Measurements from ENCODE around the gene BANK1. TPM values are rescaled to one million over a fixed set of nuclear protein-coding genes. Genes with fewer than 3 reads are reported as not detected.

Gene BANK1
- total and polyA plus RNA-seq, 9 donors = 0.27 to 1.1 (median 0.40) TPM

DNA sequence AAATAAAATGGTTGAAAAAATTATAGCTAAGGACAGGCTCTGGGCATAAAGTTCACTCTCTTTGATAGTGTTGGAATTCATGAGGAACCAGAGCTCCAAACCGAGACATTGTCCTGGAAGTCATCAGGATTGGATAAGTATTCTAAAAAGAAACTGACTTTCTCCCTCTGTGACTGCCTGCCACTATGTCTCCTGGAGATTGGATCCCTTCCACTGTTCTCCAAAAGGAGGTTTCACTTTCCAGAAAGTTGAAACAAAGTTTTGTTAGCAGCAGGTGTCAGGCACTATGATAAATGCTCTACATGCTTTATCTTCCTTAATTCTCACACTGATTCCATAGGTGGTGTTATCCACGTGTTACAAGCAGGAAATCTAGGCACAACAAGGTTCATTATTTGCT lies 16.8 kb downstream of the BANK1 start:
- DNase-seq = no peak
- H3K4me3 ChIP-seq (ENCODE audit: low read length) = no peak overlapping the region
- no peaks in the 10 kb centered on the region for H3K4me1 ChIP-seq (ENCODE audit: control insufficient read depth, insufficient read depth, low read length)
- H3K27ac ChIP-seq (ENCODE audit: low read length) = no peak overlapping the region
- H3K9me3 ChIP-seq (replicated peaks; ENCODE audit: control insufficient read depth, low read depth, low read length) = no peaks in the 10 kb centered on the region
- H3K36me3 ChIP-seq (ENCODE audit: control insufficient read depth, insufficient read depth, low read length) = no peaks in the 10 kb centered on the region
- no CpG with 5 or more reads among the region's 2 CpGs for WGBS (ENCODE audit: insufficient coverage)
- no peaks in the 10 kb centered on the region for H3K27me3 ChIP-seq (ENCODE audit: control insufficient read depth, insufficient read depth, low read length)

DNA sequence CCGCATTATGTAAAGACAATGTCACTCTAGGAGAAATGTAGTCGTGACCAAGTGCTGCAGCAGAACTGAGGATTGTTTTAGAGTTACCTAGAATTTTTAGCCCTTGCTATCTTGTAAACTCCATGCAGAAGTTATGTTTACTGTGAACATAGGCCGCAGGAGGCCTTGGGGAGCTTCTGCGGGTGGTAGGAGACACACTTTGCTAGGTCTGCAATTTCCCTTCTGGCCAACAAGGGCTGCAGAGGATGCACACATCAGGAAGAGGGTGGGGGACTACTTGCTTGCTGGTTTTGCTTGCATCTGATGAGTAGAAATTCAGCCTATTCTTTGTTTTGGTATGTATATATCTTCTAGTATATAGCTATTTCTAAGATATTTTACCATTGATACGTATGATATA lies 23.1 kb downstream of the BANK1 start:
- Histone ChIP-seq H3K4me1 (ENCODE audit: control insufficient read depth, insufficient read depth, low read length) (no peaks in the 10 kb centered on the region), H3K27me3 (ENCODE audit: control insufficient read depth, insufficient read depth, low read length) (no peaks in the 10 kb centered on the region), H3K9me3 (replicated peaks; ENCODE audit: control insufficient read depth, low read depth, low read length) (no peaks in the 10 kb centered on the region), H3K36me3 (ENCODE audit: control insufficient read depth, insufficient read depth, low read length) (no peaks in the 10 kb centered on the region), H3K4me3 (ENCODE audit: low read length) (no peak overlapping the region), H3K27ac (ENCODE audit: low read length) (no peak overlapping the region)
- WGBS (ENCODE audit: insufficient coverage) = 77% methylated on average over 4 of the region's 5 CpGs
- DNase-seq = no peak

DNA sequence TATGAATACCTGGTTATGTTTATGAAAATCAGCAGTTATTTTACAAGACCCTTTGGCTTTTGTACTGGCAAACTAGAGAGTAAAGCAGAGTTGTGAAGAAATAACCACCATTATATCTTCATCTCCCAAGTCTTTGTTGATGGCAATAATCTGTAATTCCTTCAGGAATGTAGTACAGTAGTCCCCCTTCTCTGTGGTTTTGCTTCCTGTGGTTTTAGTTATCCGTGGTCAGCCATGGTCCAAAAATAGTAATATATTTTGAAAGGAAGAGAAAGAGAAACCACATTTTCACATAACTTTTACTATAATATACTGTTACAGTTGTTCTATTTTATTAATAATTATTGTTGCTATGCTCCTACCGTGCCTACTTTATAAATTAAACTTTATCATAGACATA lies 27.8 kb downstream of the BANK1 start:
- Histone ChIP-seq H3K36me3 (ENCODE audit: control insufficient read depth, insufficient read depth, low read length) (no peaks in the 10 kb centered on the region), H3K4me1 (ENCODE audit: control insufficient read depth, insufficient read depth, low read length) (no peaks in the 10 kb centered on the region), H3K27ac (ENCODE audit: low read length) (no peak overlapping the region), H3K27me3 (ENCODE audit: control insufficient read depth, insufficient read depth, low read length) (no peaks in the 10 kb centered on the region), H3K4me3 (ENCODE audit: low read length) (no peak overlapping the region), H3K9me3 (replicated peaks; ENCODE audit: control insufficient read depth, low read depth, low read length) (no peaks in the 10 kb centered on the region)
- no CpG with 5 or more reads among the region's 2 CpGs for WGBS (ENCODE audit: insufficient coverage)
- DNase-seq = no peak

DNA sequence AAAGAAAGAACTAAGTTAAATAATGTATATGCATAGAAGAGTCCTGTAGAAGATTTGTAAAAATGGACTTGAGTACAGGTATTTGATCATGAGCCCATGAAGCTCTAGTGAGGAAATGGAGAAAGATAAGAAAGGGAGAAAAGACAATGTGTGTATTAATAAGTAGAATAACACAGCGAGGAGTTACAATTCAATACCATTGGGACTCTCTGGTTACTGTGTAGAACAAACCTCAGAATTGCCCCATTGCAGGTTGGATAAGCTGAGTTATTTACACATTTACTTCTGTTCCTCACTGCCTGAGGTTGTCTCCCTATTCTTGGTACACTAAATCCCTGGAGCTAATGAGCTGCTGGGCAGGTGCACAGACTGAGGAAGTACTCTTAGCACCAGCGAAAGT lies 33.3 kb downstream of the BANK1 start:
- H3K9me3 ChIP-seq (replicated peaks; ENCODE audit: control insufficient read depth, low read depth, low read length) = no peaks in the 10 kb centered on the region
- DNase-seq = no peak
- no peak overlapping the region for H3K4me3 ChIP-seq (ENCODE audit: low read length)
- no peaks in the 10 kb centered on the region for H3K36me3 ChIP-seq (ENCODE audit: control insufficient read depth, insufficient read depth, low read length)
- H3K27ac ChIP-seq (ENCODE audit: low read length) = no peak overlapping the region
- 60% methylated on average over 1 of the region's 2 CpGs for WGBS (ENCODE audit: insufficient coverage)
- no peaks in the 10 kb centered on the region for H3K4me1 ChIP-seq (ENCODE audit: control insufficient read depth, insufficient read depth, low read length)
- no peaks in the 10 kb centered on the region for H3K27me3 ChIP-seq (ENCODE audit: control insufficient read depth, insufficient read depth, low read length)

DNA sequence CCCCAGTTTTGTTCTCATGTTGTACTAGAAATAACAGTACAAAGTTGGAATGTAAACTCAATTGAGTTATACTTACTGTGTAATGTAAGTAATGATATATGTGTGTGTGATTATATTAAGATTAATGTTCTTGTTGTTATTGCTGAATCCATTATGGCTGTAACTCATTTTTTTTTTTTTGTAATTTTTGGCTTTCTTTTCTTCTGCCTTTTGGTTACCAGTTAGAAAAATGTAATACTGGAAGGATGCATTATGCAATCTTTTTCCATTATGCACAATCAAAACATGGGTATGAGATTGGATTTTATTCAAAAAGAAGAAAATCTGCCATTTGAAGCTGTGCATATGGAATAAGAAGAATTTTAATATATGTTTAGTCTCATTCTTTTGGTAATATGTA lies 34.0 kb downstream of the BANK1 start:
- H3K27me3 ChIP-seq (ENCODE audit: control insufficient read depth, insufficient read depth, low read length) = no peaks in the 10 kb centered on the region
- H3K4me3 ChIP-seq (ENCODE audit: low read length) = no peak overlapping the region
- H3K4me1 ChIP-seq (ENCODE audit: control insufficient read depth, insufficient read depth, low read length) = no peaks in the 10 kb centered on the region
- no peak overlapping the region for H3K27ac ChIP-seq (ENCODE audit: low read length)
- H3K9me3 ChIP-seq (replicated peaks; ENCODE audit: control insufficient read depth, low read depth, low read length) = no peaks in the 10 kb centered on the region
- no peaks in the 10 kb centered on the region for H3K36me3 ChIP-seq (ENCODE audit: control insufficient read depth, insufficient read depth, low read length)
- no peak for DNase-seq

DNA sequence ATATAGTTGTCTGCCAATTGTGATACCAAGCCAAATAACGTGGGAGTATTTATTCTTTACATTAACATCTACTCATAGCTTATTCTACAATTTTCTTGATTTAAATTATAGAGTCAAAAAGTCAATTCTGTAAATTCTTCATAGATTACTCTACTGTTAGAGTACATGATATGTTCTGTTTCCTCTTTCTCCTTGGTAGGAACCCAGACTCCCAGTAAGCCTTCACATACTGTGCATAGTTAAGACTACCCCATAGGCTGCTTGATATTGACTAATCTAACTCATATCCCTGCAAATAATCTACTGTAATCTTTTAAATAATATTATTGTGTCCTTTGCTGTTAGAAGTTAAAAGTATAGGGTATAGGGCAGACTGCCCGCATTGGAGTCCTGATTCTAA lies 35.4 kb downstream of the BANK1 start:
- Histone ChIP-seq H3K4me3 (ENCODE audit: low read length) (no peak overlapping the region), H3K4me1 (ENCODE audit: control insufficient read depth, insufficient read depth, low read length) (no peaks in the 10 kb centered on the region), H3K9me3 (replicated peaks; ENCODE audit: control insufficient read depth, low read depth, low read length) (no peaks in the 10 kb centered on the region), H3K27me3 (ENCODE audit: control insufficient read depth, insufficient read depth, low read length) (no peaks in the 10 kb centered on the region), H3K36me3 (ENCODE audit: control insufficient read depth, insufficient read depth, low read length) (no peaks in the 10 kb centered on the region), H3K27ac (ENCODE audit: low read length) (no peak overlapping the region)
- WGBS (ENCODE audit: insufficient coverage) = no CpG with 5 or more reads among the region's 2 CpGs
- DNase-seq = no peak

DNA sequence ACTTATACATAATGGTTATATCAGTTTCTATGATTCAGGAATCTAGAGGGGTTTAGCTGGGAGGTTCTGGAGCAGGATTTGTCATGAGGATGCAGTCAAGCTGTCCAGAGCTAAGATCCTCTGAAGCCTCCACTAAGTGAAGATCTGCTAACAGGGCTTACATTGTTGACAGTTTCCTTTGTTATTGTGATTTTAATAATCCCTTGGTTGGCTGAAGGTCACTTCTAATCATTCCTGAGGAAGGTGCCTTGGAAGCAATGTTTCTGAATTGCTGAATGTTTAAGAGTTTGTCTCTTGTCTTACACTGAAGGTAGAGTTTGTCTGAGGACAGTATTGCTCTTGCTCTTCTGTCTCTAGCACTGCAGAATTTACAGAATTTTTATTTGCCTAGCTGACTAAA lies 41.3 kb downstream of the BANK1 start:
- no peaks in the 10 kb centered on the region for H3K9me3 ChIP-seq (replicated peaks; ENCODE audit: control insufficient read depth, low read depth, low read length)
- no peaks in the 10 kb centered on the region for H3K4me1 ChIP-seq (ENCODE audit: control insufficient read depth, insufficient read depth, low read length)
- H3K4me3 ChIP-seq (ENCODE audit: low read length) = no peak overlapping the region
- H3K27ac ChIP-seq (ENCODE audit: low read length) = no peak overlapping the region
- no peaks in the 10 kb centered on the region for H3K36me3 ChIP-seq (ENCODE audit: control insufficient read depth, insufficient read depth, low read length)
- H3K27me3 ChIP-seq (ENCODE audit: control insufficient read depth, insufficient read depth, low read length) = no peaks in the 10 kb centered on the region
- DNase-seq = no peak

DNA sequence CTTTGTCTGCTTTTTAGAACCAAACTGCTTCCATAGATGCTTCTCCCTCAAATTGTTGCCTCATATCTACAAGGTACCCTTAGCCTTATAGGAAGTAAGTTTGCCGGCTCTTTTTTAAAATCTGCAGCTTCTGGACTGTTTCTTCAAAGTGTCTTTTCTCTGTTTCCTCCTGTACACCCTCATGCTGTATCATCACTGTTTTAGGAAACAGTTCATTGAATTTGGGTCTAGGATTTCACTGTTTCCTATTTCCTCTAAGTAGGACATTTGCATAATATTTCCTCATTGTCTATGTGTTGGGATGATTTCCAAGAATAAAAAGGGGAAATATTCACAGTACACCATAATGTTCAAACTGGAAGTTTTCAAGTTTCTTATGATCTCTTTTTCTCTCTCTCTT lies 43.0 kb downstream of the BANK1 start:
- H3K36me3 ChIP-seq (ENCODE audit: control insufficient read depth, insufficient read depth, low read length) = no peaks in the 10 kb centered on the region
- DNase-seq = peak; percentile 39
- H3K4me1 ChIP-seq (ENCODE audit: control insufficient read depth, insufficient read depth, low read length) = no peaks in the 10 kb centered on the region
- no peak overlapping the region for H3K27ac ChIP-seq (ENCODE audit: low read length)
- H3K27me3 ChIP-seq (ENCODE audit: control insufficient read depth, insufficient read depth, low read length) = no peaks in the 10 kb centered on the region
- no CpG with 5 or more reads among the region's 1 CpG for WGBS (ENCODE audit: insufficient coverage)
- H3K4me3 ChIP-seq (ENCODE audit: low read length) = no peak overlapping the region
- H3K9me3 ChIP-seq (replicated peaks; ENCODE audit: control insufficient read depth, low read depth, low read length) = no peaks in the 10 kb centered on the region

DNA sequence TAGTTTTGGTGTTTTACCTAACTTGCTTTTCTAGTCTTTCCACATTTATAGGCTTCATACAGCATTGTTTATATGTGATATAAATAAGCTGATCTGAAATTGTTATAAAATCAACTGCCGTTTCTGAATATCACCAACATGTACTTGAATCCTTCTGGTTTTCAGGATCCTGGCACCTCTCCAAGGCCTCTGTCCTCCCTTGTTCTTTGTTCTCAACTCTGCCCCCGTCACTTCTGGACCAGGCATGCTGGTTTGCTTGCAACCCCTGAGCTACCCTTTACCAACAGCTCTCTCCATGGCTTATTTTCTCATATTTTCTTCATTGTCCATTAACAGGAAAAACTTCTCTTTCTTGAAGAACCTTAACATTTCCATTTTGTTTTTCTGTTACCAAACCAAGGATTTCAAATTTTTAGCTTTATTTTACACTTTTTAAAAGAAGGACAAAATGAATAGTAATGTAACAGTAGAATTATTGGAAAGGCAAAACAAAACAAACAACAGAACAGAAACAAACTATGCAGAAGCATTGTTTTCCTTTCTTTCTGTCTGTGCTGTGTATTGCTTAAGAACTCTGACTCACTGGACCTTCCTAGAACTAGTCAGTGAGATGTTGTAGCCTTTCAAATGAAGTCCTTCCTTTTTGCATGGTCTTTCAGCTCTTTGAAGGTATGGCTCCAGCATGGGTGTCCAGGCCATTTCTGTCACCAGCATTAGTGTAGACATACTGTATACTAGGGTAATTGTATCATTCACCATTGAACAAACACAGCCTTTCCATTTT lies 44.8 kb downstream of the BANK1 start:
- no peaks in the 10 kb centered on the region for H3K36me3 ChIP-seq (ENCODE audit: control insufficient read depth, insufficient read depth, low read length)
- H3K4me3 ChIP-seq (ENCODE audit: low read length) = no peak overlapping the region
- H3K9me3 ChIP-seq (replicated peaks; ENCODE audit: control insufficient read depth, low read depth, low read length) = no peaks in the 10 kb centered on the region
- H3K4me1 ChIP-seq (ENCODE audit: control insufficient read depth, insufficient read depth, low read length) = no peaks in the 10 kb centered on the region
- DNase-seq = peak; percentile 32
- WGBS (ENCODE audit: insufficient coverage) = 70% methylated on average over 2 of the region's 2 CpGs
- no peak overlapping the region for H3K27ac ChIP-seq (ENCODE audit: low read length)
- no peaks in the 10 kb centered on the region for H3K27me3 ChIP-seq (ENCODE audit: control insufficient read depth, insufficient read depth, low read length)

DNA sequence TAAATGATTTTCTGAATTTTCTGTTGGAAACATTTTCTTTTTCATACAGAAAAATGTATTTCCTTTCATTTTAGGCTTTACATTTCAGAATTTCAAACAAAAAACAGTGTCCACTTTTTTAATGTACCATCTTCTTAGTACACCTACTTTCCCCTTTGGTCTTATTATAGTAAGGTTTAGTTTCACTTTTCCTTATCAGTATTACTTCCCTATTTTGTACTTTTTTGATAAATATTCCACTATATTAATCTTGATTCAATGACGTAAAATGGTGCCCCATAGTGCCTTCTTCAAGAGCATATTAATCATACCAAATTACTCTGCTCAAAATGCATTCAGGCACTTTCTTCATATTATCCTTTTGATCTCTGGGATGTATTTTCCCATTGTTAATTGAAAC lies 52.5 kb downstream of the BANK1 start:
- no CpG with 5 or more reads among the region's 1 CpG for WGBS (ENCODE audit: insufficient coverage)
- Histone ChIP-seq H3K4me3 (ENCODE audit: low read length) (no peak overlapping the region), H3K4me1 (ENCODE audit: control insufficient read depth, insufficient read depth, low read length) (no peaks in the 10 kb centered on the region), H3K9me3 (replicated peaks; ENCODE audit: control insufficient read depth, low read depth, low read length) (no peaks in the 10 kb centered on the region), H3K27ac (ENCODE audit: low read length) (no peak overlapping the region), H3K36me3 (ENCODE audit: control insufficient read depth, insufficient read depth, low read length) (no peaks in the 10 kb centered on the region), H3K27me3 (ENCODE audit: control insufficient read depth, insufficient read depth, low read length) (no peaks in the 10 kb centered on the region)
- no peak for DNase-seq

DNA sequence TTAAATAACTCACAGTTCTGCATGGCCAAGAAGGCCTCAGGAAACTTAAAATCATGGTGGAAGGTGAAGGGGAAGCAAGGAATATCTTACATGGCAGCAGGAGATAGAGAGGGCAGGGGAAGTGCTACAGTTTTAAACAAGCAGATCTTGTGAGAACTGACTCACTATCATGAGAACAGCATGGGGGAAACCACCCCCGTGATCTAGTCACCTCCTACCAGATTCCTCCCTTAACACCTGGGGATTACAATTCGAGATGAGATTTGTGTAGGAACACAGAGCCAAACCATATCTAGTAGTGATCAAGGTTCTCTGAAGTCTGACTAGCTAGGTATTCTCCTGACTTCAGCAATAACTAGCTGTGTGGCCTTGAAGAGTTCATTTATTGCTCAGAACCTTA lies 56.0 kb downstream of the BANK1 start:
- Histone ChIP-seq H3K27me3 (ENCODE audit: control insufficient read depth, insufficient read depth, low read length) (no peaks in the 10 kb centered on the region), H3K4me1 (ENCODE audit: control insufficient read depth, insufficient read depth, low read length) (no peaks in the 10 kb centered on the region), H3K27ac (ENCODE audit: low read length) (no peak overlapping the region), H3K9me3 (replicated peaks; ENCODE audit: control insufficient read depth, low read depth, low read length) (no peaks in the 10 kb centered on the region), H3K4me3 (ENCODE audit: low read length) (no peak overlapping the region), H3K36me3 (ENCODE audit: control insufficient read depth, insufficient read depth, low read length) (no peaks in the 10 kb centered on the region)
- DNase-seq = no peak
- WGBS (ENCODE audit: insufficient coverage) = 80% methylated on average over 1 of the region's 2 CpGs

Data from muscle of leg (tissue), 11 donors.